ENCODE results near the gene JARID2. TPM values are rescaled to one million over a fixed set of nuclear protein-coding genes. Genes with fewer than 3 reads are reported as not detected.

Gene JARID2
- polyA plus RNA-seq, 1 donor from 2014 or later, result 25.5 TPM

- Histone ChIP-seq H3K36me3 (ENCODE audit: insufficient read depth, low read length) (no peaks in the 10 kb centered on the region), H3K9me3 (ENCODE audit: low read length) (no peaks in the 10 kb centered on the region), H3K79me2 (replicated peaks; ENCODE audit: insufficient read depth, low read length) (peaks cover 65% of the 10 kb centered on the region), H3K4me3 (ENCODE audit: low read length) (no peak overlapping the region), H3K9ac (ENCODE audit: low read length) (no peak overlapping the region), H3K9me2 (ENCODE audit: insufficient read depth, low read length) (no peaks in the 10 kb centered on the region), H4K20me1 (ENCODE audit: insufficient read depth) (no peaks in the 10 kb centered on the region), H3K27ac (ENCODE audit: low read length) (no peak overlapping the region), H3K4me2 (ENCODE audit: low read length) (no peak overlapping the region), H2AFZ (ENCODE audit: low read depth, low read length) (no peak overlapping the region), H3K27me3 (ENCODE audit: insufficient read depth, low read depth, low read length) (no peaks in the 10 kb centered on the region), H3F3A (ENCODE audit: insufficient read depth, low read length, poor library complexity, severe bottlenecking) (no peaks in the 10 kb centered on the region)
- no peak for TF ChIP-seq POLR2AphosphoS5 (IDR thresholded peaks at IDR 0.05)
- TF ChIP-seq EZH2 (IDR thresholded peaks at IDR 0.05; ENCODE audit: borderline replicate concordance, insufficient read depth, low read length, poor library complexity, severe bottlenecking), result no peak
- TF ChIP-seq EP300 (conservative IDR thresholded peaks at IDR 0.05; ENCODE audit: poor library complexity, severe bottlenecking), result no peak
- TF ChIP-seq TAF1 (IDR thresholded peaks at IDR 0.05; ENCODE audit: low read depth), result no peak
- TF ChIP-seq CTCF (IDR thresholded peaks at IDR 0.05; ENCODE audit: poor library complexity, severe bottlenecking), result no peak
- no peak for TF ChIP-seq MXI1 (conservative IDR thresholded peaks at IDR 0.05; ENCODE audit: poor library complexity, severe bottlenecking)
- TF ChIP-seq REST (IDR thresholded peaks at IDR 0.05; ENCODE audit: borderline replicate concordance), result no peak
- TF ChIP-seq SMC3 (conservative IDR thresholded peaks at IDR 0.05; ENCODE audit: poor library complexity), result no peak
- no peak for TF ChIP-seq RAD21 (conservative IDR thresholded peaks at IDR 0.05)
These were observed 175.1 kb downstream of the JARID2 start for GRCh38 chr6:15420959-15421438.

- no peaks in the 10 kb centered on the region for H4K20me1 ChIP-seq (ENCODE audit: insufficient read depth)
- no peak overlapping the region for H3K27ac ChIP-seq (ENCODE audit: low read length)
- H3K79me2 ChIP-seq (replicated peaks; ENCODE audit: insufficient read depth, low read length), result peaks cover 70% of the 10 kb centered on the region
- no peak overlapping the region for H3K4me3 ChIP-seq (ENCODE audit: low read length)
- H2AFZ ChIP-seq (ENCODE audit: low read depth, low read length), result no peak overlapping the region
- H3K27me3 ChIP-seq (ENCODE audit: insufficient read depth, low read depth, low read length), result no peaks in the 10 kb centered on the region
- H3K9me2 ChIP-seq (ENCODE audit: insufficient read depth, low read length), result no peaks in the 10 kb centered on the region
- no peaks in the 10 kb centered on the region for H3F3A ChIP-seq (ENCODE audit: insufficient read depth, low read length, poor library complexity, severe bottlenecking)
- H3K4me2 ChIP-seq (ENCODE audit: low read length), result no peak overlapping the region
- H3K9me3 ChIP-seq (ENCODE audit: low read length), result no peaks in the 10 kb centered on the region
- no peak for TF ChIP-seq REST (IDR thresholded peaks at IDR 0.05; ENCODE audit: borderline replicate concordance)
- TF ChIP-seq SMC3 (conservative IDR thresholded peaks at IDR 0.05; ENCODE audit: poor library complexity), result no peak
- TF ChIP-seq EP300 (conservative IDR thresholded peaks at IDR 0.05; ENCODE audit: poor library complexity, severe bottlenecking), result no peak
- TF ChIP-seq RAD21 (conservative IDR thresholded peaks at IDR 0.05), result no peak
- TF ChIP-seq CTCF (IDR thresholded peaks at IDR 0.05; ENCODE audit: poor library complexity, severe bottlenecking), result no peak
- TF ChIP-seq EZH2 (IDR thresholded peaks at IDR 0.05; ENCODE audit: borderline replicate concordance, insufficient read depth, low read length, poor library complexity, severe bottlenecking), result no peak
- TF ChIP-seq MXI1 (conservative IDR thresholded peaks at IDR 0.05; ENCODE audit: poor library complexity, severe bottlenecking), result no peak
- no peaks in the 10 kb centered on the region for H3K36me3 ChIP-seq (ENCODE audit: insufficient read depth, low read length)
- no peak overlapping the region for H3K9ac ChIP-seq (ENCODE audit: low read length)
These were observed 176.3 kb downstream of the JARID2 start for GRCh38 chr6:15421945-15422733.
